Panc1 (cell line): ENCODE measurements around the gene GATB. TPM values are rescaled to one million over a fixed set of nuclear protein-coding genes. Genes with fewer than 3 reads are reported as not detected.

ENCODE experiments used
- ATAC-seq: fragments of 200-7000 bp; cut with Tn5 transposase; 2 replicates; pipeline ENCODE4 v1.9.1; 2020; ENCODE audit warnings: mild to moderate bottlenecking, moderate library complexity
- BruUV-seq: library from RNA; stranded (reverse); fragments of 400-500 nt; replicated peaks from 2 replicates; lab custom pipeline; 2021; lab: Mats Ljungman, UMichigan
- CTCF ChIA-PET: fragments of 300-600 bp; sonication (Branson Sonifier 250); formaldehyde crosslinking; loops from one replicate; lab custom pipeline; 2022; ENCODE audit warnings: antibody characterized with exemption; lab: Charles Lee
- POLR2A ChIA-PET: fragments of 300-600 bp; sonication (Branson Sonifier 250); formaldehyde crosslinking; loops from one replicate; lab custom pipeline; 2022; ENCODE audit warnings: antibody characterized with exemption; lab: Charles Lee
- DNase-seq: peaks from one replicate; pipeline ENCODE4 v3.0.0-alpha.2; 2010; ENCODE audit warnings: low read depth, low spot score
- H3K27ac ChIP-seq: 2 replicates; pipeline ENCODE4 v1.5.1; 2011; ENCODE audit warnings: mild to moderate bottlenecking, low read length, inconsistent platforms
- H3K27me3 ChIP-seq: fragments of 200-500 bp; sonication (Bioruptor generic); 2 replicates; pipeline ENCODE4 v1.6.0; 2014; ENCODE audit warnings: low read length, inconsistent platforms; ENCODE audit not compliant: control insufficient read depth, insufficient read depth
- H3K36me3 ChIP-seq: fragments of 200-500 bp; sonication (Bioruptor generic); 2 replicates; pipeline ENCODE4 v1.5.1; 2014; ENCODE audit warnings: inconsistent platforms, mild to moderate bottlenecking, low read length, moderate library complexity; ENCODE audit not compliant: control insufficient read depth, insufficient read depth
- H3K4me1 ChIP-seq: 2 replicates; pipeline ENCODE4 v1.5.1; 2011; ENCODE audit warnings: inconsistent platforms, mild to moderate bottlenecking, low read length, moderate library complexity; ENCODE audit not compliant: control insufficient read depth, insufficient read depth
- H3K4me3 ChIP-seq, 2 experiments: 2 replicates each; pipeline ENCODE4 v1.5.1; 2011 to 2012; ENCODE audit warnings: low read depth in 2 of 2, low read length in 2 of 2, mild to moderate bottlenecking in 2 of 2, inconsistent platforms in 1 of 2, moderate library complexity in 1 of 2
- H3K9me3 ChIP-seq: fragments of 200-500 bp; sonication (Bioruptor generic); 2 replicates; pipeline ENCODE4 v1.5.1; 2014; ENCODE audit warnings: low read depth, mild to moderate bottlenecking, inconsistent platforms, low read length, moderate library complexity; ENCODE audit not compliant: control insufficient read depth, insufficient read depth
- CTCF ChIP-seq: fragments of 450-650 bp; IDR thresholded peaks from 2 replicates; pipeline ENCODE4 v1.5.1; 2017; ENCODE audit warnings: mild to moderate bottlenecking
- POLR2AphosphoS5 ChIP-seq: IDR thresholded peaks from 2 replicates; pipeline ENCODE4 v1.6.1; 2012; ENCODE audit warnings: mild to moderate bottlenecking, low read depth, low read length, moderate library complexity
- REST ChIP-seq, 2 experiments: IDR thresholded peaks; 2 replicates each; pipeline ENCODE4 v1.6.1; 2011 to 2012; ENCODE audit warnings: low read depth in 2 of 2, control low read depth in 1 of 2, low read length in 1 of 2, mild to moderate bottlenecking in 1 of 2, moderate library complexity in 1 of 2; ENCODE audit not compliant: insufficient read depth in 1 of 2
- SIN3A ChIP-seq: IDR thresholded peaks from 2 replicates; pipeline ENCODE4 v1.6.1; 2012; ENCODE audit warnings: low read depth, mild to moderate bottlenecking, low read length, moderate library complexity, borderline replicate concordance; ENCODE audit not compliant: insufficient read depth
- TCF7L2 ChIP-seq: IDR thresholded peaks from 2 replicates; pipeline ENCODE4 v1.6.1; 2011; ENCODE audit warnings: mild to moderate bottlenecking, low read depth, low read length, inconsistent platforms
- in situ Hi-C: cut with HindIII; loops from 2 replicates; pipeline ENCODE4 v1.10.0; 2016; ENCODE audit warnings: low sequenced_read_pairs, low pct_unique_long_range_greater_than_20kb
- intact Hi-C: fragments of 100-400 bp; cut with micrococcal nuclease; formaldehyde crosslinking; loops from one replicate; pipeline ENCODE4 v1.10.0; 2022; ENCODE audit not compliant: unreplicated experiment
- total RNA-seq: library from RNA; stranded (reverse); gene quantifications from one replicate; pipeline ENCODE4 v1.2.1, GENCODE V29; 2021; ENCODE audit not compliant: unreplicated experiment

GATB gene
- total RNA-seq, 1 experiment from 2014 or later = 9.7 TPM

- no peaks in the 10 kb centered on the region for H3K36me3 ChIP-seq
- ChIA-PET POLR2A (no interaction called here), CTCF (no interaction called here)
- intact Hi-C loops = no loop called here
- TF ChIP-seq POLR2AphosphoS5 (no peak), TCF7L2 (no peak), CTCF (no peak), REST (IDR thresholded peaks at IDR 0.05; ENCODE audit: insufficient read depth in 1 of 2, low read depth in 2 of 2, low read length in 1 of 2) (no peak), SIN3A (no peak)
- ATAC-seq (no peak), DNase-seq (no peak)
- in situ Hi-C loops = no loop called here
- BruUV-seq = no TSS peak
- H3K4me3 ChIP-seq = no peak overlapping the region
- no peaks in the 10 kb centered on the region for H3K4me1 ChIP-seq
- no peaks in the 10 kb centered on the region for H3K9me3 ChIP-seq
- no peak overlapping the region for H3K27ac ChIP-seq
- H3K27me3 ChIP-seq = no peaks in the 10 kb centered on the region
Observed at GRCh38 chr4:151692821-151693673, 67.8 kb downstream of the GATB start.

GRCh38 chr4:151692443-151692782 is 68.4 kb downstream of the GATB start:
- ChIA-PET POLR2A (no interaction called here), CTCF (no interaction called here)
- no TSS peak for BruUV-seq
- Histone ChIP-seq H3K36me3 (no peaks in the 10 kb centered on the region), H3K4me1 (no peaks in the 10 kb centered on the region), H3K27me3 (no peaks in the 10 kb centered on the region), H3K27ac (no peak overlapping the region), H3K4me3 (no peak overlapping the region), H3K9me3 (no peaks in the 10 kb centered on the region)
- intact Hi-C loops = no loop called here
- in situ Hi-C loops = no loop called here
- ATAC-seq (no peak), DNase-seq (no peak)
- TF ChIP-seq POLR2AphosphoS5 (no peak), CTCF (no peak), SIN3A (no peak), TCF7L2 (no peak), REST (IDR thresholded peaks at IDR 0.05; ENCODE audit: insufficient read depth in 1 of 2, low read depth in 2 of 2, low read length in 1 of 2) (no peak)
